NCI-H526 (cell line): ENCODE measurements around the gene NRTN.
"Not testable (repeated sequence)": the region's sequence is repeated elsewhere in the genome, so short reads cannot be mapped to it uniquely, and the experiment has no call there.

ENCODE experiments used
- DNase-seq, 2 experiments: peaks; one replicate each; lab custom pipeline; 2025; lab: John Stamatoyannopoulos, UW

Gene NRTN

GRCh38 chr19:5838353-5839064 is 33.6 kb downstream of the NRTN start:
- no peak for DNase-seq

GRCh38 chr19:5839065-5840017 is 34.5 kb downstream of the NRTN start, which contains the start of gene FUT6:
Gene FUT6, minus strand, starts transcription at chr19:5839702. Its CDS starts 7,135 bp downstream, at chr19:5832567.
- DNase-seq: no peak

- not testable (repeated sequence) for DNase-seq
These were observed 36.9 kb downstream of the NRTN start for GRCh38 chr19:5841735-5842111.

- DNase-seq: no peak
These were observed 38.5 kb downstream of the NRTN start for GRCh38 chr19:5843295-5843927.

DNA sequence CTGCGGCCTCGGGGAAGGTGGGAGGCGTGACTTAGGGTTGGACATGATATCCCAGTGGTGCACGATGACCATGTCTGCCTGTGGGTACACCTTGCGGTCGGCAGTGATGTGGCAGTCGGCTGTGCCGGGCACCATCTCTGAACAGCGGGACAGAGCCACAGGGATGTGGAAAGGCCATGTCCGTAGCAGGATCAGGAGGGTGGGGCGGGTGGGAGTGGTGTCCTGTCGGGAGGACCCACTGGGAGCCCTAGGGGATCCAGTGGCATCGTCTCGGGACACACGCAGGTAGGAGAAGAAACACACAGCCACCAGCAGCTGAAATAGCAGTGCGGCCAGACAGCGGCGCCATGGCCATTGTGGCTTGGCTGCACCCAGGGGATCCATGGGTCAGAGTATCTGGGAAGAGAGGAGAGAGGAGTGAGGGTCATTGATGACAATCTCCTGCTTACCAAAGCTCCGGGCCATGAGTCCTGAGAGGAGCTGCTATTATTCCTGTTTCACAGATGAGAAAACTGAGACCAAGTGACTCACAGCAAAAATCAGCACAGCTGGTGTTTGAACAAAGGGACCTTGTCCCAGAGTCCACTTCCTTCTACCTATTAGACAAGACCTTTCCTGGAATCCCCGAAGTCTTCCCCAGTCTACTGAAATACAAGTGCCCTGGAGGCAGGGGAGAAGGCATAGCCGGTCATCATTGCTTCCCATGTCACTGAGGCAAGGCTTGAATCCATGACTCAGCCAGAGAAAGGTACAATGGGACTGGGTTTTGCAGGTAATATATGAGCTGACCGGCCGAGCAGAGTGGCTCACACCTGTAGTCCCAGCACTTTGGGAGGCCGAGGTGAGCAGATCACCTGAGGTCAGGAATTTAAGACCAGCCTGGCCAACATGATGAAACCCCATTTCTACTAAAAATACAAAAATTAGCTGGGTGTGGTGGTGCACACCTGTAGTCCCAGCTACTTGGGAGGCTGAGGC is 39.9 kb downstream of the NRTN start:
- DNase-seq: no peak

DNA sequence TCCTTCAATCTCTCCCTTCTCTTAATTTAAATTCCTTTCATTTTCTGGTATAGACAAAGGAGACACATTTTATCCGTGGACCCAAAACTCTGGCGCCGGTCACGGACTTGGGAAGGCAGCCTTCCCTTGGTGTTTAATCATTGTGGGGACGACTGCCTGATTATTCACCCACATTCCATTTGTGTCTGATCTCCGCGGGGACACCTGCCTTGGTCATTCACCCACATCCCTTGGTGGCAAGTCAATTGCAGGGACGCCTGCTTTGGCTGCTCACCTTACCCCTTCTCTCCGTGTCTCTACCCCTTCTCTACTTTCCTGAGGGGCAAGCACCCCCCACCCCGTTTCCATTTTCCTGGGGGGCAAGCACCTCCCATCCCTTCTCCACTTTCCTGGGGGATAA is 43.0 kb downstream of the NRTN start:
- DNase-seq: not testable (repeated sequence)

GRCh38 chr19:5848621-5849020 is 43.8 kb downstream of the NRTN start:
- not testable (repeated sequence) for DNase-seq

- no peak for DNase-seq
These were observed 45.3 kb downstream of the NRTN start for GRCh38 chr19:5850189-5850588.

- no peak for DNase-seq
These were observed 46.0 kb downstream of the NRTN start for GRCh38 chr19:5850743-5851293.

DNA sequence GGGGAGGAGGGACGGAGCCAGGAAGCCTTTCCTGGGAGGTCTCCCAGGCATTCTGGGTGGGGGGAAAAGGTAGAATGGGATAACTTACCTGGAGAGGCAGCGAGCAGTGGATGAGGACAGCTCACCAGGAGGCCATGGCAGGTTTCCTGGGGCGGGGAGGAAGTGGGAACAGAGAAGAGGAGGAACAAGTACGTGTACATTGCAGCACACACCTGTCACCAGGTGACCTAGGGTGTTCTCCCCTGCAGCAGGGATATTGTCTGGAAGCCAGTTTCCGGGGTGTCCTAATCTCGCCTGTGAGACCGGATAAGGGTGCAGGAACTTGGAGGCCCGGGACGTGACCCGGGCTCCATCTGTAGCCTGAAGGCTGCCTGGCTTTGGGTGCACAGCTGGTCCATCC is 46.4 kb downstream of the NRTN start, which contains the start of gene FUT3:
TSS of gene FUT3 (minus strand) at position 148 of the 400 bp plus-strand sequence.
- no peak for DNase-seq

DNA sequence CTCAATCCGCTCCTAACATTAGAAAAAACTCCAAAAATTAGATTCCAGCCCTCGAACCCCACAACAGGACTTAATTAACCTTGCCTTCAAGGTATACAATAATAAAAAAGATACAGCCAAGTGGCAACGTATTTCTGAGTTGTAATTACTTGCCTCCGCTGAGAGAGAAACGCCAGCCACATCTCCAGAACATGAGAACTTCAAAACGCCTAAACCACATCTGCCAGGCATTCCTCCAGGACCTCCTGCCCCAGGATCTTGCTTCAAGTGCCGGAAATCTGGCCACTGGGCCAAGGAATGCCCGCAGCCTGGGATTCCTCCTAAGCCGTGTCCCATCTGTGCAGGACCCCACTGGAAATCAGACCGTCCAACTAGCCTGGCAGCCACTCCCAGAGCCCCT is 49.3 kb downstream of the NRTN start:
- not testable (repeated sequence) for DNase-seq

GRCh38 chr19:5855151-5855550 is 50.3 kb downstream of the NRTN start:
- DNase-seq: not testable (repeated sequence)

DNA sequence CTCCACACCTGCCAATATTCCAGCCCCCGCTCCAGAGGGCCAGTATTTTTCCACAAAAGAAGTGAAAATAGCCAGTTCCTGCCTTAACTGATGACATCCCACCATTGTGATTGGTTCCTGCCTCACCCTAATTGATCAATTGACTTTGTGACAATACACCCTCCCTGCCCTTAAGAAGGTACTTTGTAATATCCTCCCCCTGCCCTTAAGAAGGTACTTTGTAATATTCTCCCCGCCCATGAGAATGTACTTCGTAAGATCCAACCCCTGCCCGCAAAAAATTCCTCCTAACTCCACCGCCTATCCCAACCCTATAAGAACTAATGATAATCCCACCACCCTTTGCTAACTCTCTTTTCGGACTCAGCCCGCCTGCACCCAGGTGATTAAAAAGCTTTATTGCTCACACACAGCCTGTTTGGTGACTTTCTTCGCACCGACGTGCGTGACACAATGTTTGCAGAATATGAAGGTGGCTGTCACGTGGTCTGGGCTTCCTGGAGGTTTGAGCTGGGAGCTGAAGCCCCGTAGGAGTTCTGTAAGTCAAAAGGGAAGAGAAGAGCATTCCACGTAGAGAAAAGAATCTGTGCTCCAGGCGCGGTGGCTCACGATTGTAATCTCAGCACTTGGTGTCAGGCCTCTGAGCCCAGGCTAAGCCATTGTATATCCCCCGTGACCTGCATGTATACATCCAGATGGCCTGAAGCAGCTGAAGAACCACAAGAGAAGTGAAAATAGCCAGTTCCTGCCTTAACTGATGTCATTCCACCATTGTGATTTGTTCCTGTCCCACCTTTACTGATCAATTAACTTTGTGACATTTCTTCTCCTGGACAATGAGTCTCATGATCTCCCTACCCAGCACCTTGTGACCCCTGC is 52.6 kb downstream of the NRTN start:
- no peak for DNase-seq

DNA sequence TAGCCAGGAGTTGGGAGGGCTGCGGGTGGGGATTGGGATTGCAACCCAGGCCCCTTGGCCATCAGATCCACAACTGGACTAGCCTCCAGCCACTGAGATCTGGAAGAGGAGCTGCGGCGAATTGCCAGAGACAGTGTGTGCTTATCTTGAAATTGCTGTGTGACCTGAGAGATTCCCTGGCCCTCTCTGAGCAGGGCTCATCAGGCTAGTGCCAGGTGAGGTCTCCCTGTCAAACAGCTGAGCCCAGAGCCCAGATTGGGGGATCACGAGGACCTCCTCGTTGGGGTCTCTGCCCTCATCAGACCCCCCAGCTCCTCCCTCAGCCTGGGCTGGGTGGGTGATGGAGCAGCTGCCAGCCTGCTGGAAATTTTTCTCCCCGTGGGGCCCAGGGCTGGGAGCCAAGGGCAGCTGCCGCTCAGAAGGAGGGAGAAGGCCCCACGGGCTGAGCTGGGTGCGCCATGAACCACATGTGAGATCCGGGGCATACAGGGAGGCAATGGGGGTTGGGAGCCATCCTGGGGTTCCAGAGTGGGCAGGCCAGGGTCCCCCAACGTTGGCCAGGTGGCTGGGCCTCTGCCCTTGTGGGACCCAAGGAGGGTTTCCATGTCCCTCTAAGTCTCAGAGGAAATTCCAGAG is 58.3 kb downstream of the NRTN start:
- DNase-seq: no peak

- no peak for DNase-seq
These were observed 59.3 kb downstream of the NRTN start for GRCh38 chr19:5864013-5864720.

GRCh38 chr19:5864725-5865486 is 60.0 kb downstream of the NRTN start:
- no peak for DNase-seq

DNA sequence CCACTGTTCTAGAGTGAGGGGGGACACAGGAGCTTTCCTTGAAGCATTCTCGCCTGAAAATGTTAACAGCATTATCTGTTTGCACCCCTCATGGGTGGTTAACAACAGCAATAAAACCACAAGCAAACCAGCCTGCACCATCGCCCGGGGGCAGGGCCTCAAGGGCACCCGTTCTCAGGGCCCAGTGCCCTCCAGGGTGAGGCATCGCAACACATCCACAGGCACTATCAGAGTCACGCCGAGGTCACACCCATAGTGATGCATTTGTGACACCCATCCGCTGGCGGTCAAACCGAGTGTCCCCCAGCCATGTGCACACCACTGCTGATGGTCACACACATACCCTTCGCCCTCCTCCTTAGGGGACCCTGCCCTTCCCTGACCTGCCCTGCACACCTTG is 60.9 kb downstream of the NRTN start:
- DNase-seq: no peak
